Fibroblast of lung (primary cell): Measurements from ENCODE around the gene C11orf52.

ENCODE experiments used
- CTCF ChIP-seq, 2 donors: IDR thresholded peaks in 1 of 2; conservative IDR thresholded peaks in 1 of 2; 1 replicate in 1 of 2; 2 replicates in 1 of 2; pipeline ENCODE4 v1.5.1; 2011 to 2012; ENCODE audit warnings: low read length in 2 of 2, control low read depth in 1 of 2, inconsistent platforms in 1 of 2, low read depth in 1 of 2, mild to moderate bottlenecking in 1 of 2
- EZH2 ChIP-seq: IDR thresholded peaks from 2 replicates; pipeline ENCODE4 v1.5.1; 2012; ENCODE audit warnings: low read length, control low read depth, mild to moderate bottlenecking; ENCODE audit errors: missing control alignments

DNA sequence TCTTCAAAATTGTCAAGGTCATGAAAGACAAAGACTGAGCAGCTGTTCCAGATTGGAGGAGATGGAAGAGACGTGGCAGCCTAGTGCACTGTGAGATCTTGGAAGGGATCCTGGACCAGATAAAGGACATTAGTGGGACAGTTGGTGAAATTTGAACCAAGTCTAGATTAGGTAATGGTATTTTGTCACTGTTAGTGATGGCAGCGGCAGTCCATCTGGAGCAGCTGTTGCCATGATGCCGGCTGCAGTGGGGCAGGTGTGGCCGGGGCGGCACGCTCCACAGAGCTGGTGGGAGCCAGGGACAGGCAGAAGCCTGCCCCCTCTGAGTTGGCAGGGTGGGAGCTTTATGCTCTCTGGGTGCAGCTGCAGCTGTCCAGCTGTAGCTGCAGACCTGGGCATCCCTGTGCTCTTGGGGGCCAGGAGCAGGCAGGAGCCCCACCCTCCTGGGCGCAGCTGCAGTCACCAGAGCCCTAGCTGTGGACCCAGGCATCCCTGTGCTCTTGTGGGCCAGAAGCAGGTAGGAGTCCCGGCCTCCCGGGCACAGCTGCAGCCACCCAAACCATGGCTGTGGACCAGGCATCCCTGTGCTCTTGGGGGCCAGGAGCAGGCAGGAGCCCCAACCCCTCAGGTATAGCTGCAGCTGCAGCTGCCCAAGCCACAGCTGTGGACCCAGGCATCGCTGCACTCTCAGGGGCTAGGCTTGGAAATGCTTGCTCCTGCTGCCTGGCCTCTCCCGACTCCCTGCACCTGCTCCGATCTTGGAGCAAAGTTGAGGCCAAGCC, 39.1 kb downstream of the C11orf52 start:
- TF ChIP-seq CTCF (conservative IDR thresholded peaks at IDR 0.05 in 1 of 2, IDR thresholded peaks at IDR 0.05 in 1 of 2; ENCODE audit: low read depth in 1 of 2, low read length in 2 of 2) (no peak), EZH2 (no peak)
